ENCODE results near the gene UTS2R. TPM values are rescaled to one million over a fixed set of nuclear protein-coding genes. Genes with fewer than 3 reads are reported as not detected.

Gene UTS2R
- total RNA-seq (2021) (0.46 to 0.76 TPM (median 0.53 TPM) in 3 replicates), Bru-seq, nascent RNA (not detected)
- long read RNA-seq, experiment 1, partial matches to known transcripts, result 0 of 2 reads
- long read RNA-seq, experiment 1, other reads (novel, unspliced or antisense), result 2 of 2 reads
- long read RNA-seq, experiment 2, result 0 reads
- long read RNA-seq, experiment 3, result 0 reads

GRCh38 chr17:82371333-82372248, at the start of gene UTS2R:
Gene UTS2R, plus strand, starts transcription at chr17:82371765. Its CDS starts 2,560 bp downstream, at chr17:82374325.
- POLR2A ChIA-PET, result no interaction called here
- CTCF ChIA-PET, result interaction anchor here (0.7 to 2.4 kb wide), 4 partner anchors 9 to 135 kb away, joined by 3 to 9 read pairs (median 4); no protein-coding TSS in a partner anchor
- TF ChIP-seq, protein P1, sequence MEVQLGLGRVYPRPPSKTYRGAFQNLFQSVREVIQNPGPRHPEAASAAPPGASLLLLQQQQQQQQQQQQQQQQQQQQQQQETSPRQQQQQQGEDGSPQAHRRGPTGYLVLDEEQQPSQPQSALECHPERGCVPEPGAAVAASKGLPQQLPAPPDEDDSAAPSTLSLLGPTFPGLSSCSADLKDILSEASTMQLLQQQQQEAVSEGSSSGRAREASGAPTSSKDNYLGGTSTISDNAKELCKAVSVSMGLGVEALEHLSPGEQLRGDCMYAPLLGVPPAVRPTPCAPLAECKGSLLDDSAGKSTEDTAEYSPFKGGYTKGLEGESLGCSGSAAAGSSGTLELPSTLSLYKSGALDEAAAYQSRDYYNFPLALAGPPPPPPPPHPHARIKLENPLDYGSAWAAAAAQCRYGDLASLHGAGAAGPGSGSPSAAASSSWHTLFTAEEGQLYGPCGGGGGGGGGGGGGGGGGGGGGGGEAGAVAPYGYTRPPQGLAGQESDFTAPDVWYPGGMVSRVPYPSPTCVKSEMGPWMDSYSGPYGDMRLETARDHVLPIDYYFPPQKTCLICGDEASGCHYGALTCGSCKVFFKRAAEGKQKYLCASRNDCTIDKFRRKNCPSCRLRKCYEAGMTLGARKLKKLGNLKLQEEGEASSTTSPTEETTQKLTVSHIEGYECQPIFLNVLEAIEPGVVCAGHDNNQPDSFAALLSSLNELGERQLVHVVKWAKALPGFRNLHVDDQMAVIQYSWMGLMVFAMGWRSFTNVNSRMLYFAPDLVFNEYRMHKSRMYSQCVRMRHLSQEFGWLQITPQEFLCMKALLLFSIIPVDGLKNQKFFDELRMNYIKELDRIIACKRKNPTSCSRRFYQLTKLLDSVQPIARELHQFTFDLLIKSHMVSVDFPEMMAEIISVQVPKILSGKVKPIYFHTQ (CRISPR knock-in tag; IDR thresholded peaks at IDR 0.05), result no peak
- TF ChIP-seq USF2 (CRISPR knock-in tag; IDR thresholded peaks at IDR 0.05) (no peak), JAZF1 (CRISPR knock-in tag; IDR thresholded peaks at IDR 0.05) (no peak), ZNF396 (CRISPR knock-in tag; IDR thresholded peaks at IDR 0.05; ENCODE audit: borderline replicate concordance) (no peak), ATF3 (CRISPR knock-in tag; conservative IDR thresholded peaks at IDR 0.05) (no peak), ATF1 (CRISPR knock-in tag; IDR thresholded peaks at IDR 0.05) (no peak; the same call in 1 of the 2 replicates), EMX1 (CRISPR knock-in tag; IDR thresholded peaks at IDR 0.05) (no peak), HMGXB4 (CRISPR knock-in tag; IDR thresholded peaks at IDR 0.05) (0 out of 2 replicates have a peak, but pooled peaks have one; percentile 50), ZBTB21 (CRISPR knock-in tag; IDR thresholded peaks at IDR 0.05; ENCODE audit: borderline replicate concordance) (no peak), KAT7 (CRISPR knock-in tag; IDR thresholded peaks at IDR 0.05; ENCODE audit: borderline replicate concordance) (0 out of 2 replicates have a peak, but pooled peaks have one; percentile 17)
- TF ChIP-seq, protein P2, sequence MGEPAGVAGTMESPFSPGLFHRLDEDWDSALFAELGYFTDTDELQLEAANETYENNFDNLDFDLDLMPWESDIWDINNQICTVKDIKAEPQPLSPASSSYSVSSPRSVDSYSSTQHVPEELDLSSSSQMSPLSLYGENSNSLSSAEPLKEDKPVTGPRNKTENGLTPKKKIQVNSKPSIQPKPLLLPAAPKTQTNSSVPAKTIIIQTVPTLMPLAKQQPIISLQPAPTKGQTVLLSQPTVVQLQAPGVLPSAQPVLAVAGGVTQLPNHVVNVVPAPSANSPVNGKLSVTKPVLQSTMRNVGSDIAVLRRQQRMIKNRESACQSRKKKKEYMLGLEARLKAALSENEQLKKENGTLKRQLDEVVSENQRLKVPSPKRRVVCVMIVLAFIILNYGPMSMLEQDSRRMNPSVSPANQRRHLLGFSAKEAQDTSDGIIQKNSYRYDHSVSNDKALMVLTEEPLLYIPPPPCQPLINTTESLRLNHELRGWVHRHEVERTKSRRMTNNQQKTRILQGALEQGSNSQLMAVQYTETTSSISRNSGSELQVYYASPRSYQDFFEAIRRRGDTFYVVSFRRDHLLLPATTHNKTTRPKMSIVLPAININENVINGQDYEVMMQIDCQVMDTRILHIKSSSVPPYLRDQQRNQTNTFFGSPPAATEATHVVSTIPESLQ (CRISPR knock-in tag; IDR thresholded peaks at IDR 0.05), result no peak
- TF ChIP-seq, protein P3, sequence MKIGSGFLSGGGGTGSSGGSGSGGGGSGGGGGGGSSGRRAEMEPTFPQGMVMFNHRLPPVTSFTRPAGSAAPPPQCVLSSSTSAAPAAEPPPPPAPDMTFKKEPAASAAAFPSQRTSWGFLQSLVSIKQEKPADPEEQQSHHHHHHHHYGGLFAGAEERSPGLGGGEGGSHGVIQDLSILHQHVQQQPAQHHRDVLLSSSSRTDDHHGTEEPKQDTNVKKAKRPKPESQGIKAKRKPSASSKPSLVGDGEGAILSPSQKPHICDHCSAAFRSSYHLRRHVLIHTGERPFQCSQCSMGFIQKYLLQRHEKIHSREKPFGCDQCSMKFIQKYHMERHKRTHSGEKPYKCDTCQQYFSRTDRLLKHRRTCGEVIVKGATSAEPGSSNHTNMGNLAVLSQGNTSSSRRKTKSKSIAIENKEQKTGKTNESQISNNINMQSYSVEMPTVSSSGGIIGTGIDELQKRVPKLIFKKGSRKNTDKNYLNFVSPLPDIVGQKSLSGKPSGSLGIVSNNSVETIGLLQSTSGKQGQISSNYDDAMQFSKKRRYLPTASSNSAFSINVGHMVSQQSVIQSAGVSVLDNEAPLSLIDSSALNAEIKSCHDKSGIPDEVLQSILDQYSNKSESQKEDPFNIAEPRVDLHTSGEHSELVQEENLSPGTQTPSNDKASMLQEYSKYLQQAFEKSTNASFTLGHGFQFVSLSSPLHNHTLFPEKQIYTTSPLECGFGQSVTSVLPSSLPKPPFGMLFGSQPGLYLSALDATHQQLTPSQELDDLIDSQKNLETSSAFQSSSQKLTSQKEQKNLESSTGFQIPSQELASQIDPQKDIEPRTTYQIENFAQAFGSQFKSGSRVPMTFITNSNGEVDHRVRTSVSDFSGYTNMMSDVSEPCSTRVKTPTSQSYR (CRISPR knock-in tag; IDR thresholded peaks at IDR 0.05), result no peak
- TF ChIP-seq, protein P4, sequence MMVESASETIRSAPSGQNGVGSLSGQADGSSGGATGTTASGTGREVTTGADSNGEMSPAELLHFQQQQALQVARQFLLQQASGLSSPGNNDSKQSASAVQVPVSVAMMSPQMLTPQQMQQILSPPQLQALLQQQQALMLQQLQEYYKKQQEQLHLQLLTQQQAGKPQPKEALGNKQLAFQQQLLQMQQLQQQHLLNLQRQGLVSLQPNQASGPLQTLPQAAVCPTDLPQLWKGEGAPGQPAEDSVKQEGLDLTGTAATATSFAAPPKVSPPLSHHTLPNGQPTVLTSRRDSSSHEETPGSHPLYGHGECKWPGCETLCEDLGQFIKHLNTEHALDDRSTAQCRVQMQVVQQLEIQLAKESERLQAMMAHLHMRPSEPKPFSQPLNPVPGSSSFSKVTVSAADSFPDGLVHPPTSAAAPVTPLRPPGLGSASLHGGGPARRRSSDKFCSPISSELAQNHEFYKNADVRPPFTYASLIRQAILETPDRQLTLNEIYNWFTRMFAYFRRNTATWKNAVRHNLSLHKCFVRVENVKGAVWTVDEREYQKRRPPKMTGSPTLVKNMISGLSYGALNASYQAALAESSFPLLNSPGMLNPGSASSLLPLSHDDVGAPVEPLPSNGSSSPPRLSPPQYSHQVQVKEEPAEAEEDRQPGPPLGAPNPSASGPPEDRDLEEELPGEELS (CRISPR knock-in tag; IDR thresholded peaks at IDR 0.05), result 0 out of 2 replicates have a peak, but pooled peaks have one; percentile 21
- TF ChIP-seq, protein P5, sequence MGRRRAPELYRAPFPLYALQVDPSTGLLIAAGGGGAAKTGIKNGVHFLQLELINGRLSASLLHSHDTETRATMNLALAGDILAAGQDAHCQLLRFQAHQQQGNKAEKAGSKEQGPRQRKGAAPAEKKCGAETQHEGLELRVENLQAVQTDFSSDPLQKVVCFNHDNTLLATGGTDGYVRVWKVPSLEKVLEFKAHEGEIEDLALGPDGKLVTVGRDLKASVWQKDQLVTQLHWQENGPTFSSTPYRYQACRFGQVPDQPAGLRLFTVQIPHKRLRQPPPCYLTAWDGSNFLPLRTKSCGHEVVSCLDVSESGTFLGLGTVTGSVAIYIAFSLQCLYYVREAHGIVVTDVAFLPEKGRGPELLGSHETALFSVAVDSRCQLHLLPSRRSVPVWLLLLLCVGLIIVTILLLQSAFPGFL (CRISPR knock-in tag; IDR thresholded peaks at IDR 0.05; ENCODE audit: borderline replicate concordance), result no peak
- peak within 1 kb of the TSS; percentile 55 for H3K4me3 Mint-ChIP-seq
- ATAC-seq (peak; percentile 13), DNase-seq (ENCODE audit: low spot score) (peak; percentile 55)
- no peaks in the 10 kb centered on the region for H3K36me3 Mint-ChIP-seq
- H3K27ac Mint-ChIP-seq, result no peak within 1 kb of the TSS
- H3K27me3 Mint-ChIP-seq (ENCODE audit: low read depth), result peaks cover 67% of the 10 kb centered on the region
- H3K4me1 Mint-ChIP-seq, result peaks cover 5% of the 10 kb centered on the region
- peaks cover 5% of the 10 kb centered on the region for H3K9me3 Mint-ChIP-seq

Measured in WTC11 (cell line).